Heart left ventricle (tissue), 16 donors: ENCODE results near the gene RAB11B. TPM values are rescaled to one million over a fixed set of nuclear protein-coding genes. Genes with fewer than 3 reads are reported as not detected.
"Not testable (repeated sequence)": the region's sequence is repeated elsewhere in the genome, so short reads cannot be mapped to it uniquely, and the experiment has no call there.

Experiments used
- ATAC-seq, 4 donors: fragments of 200-7000 bp; cut with Tn5 transposase; one replicate each; pipeline ENCODE4 v1.9.1; 2020 to 2022; ENCODE audit warnings: moderate library complexity in 4 of 4, mild to moderate bottlenecking in 3 of 4, moderate number of reproducible peaks in 1 of 4
- DNase-seq, 5 donors: peaks; one replicate each; pipeline ENCODE4 v3.0.0-alpha.2; 2020
- H3K27ac ChIP-seq, 12 donors: fragments of 200-600 bp; sonication (generic) in 4 of 12; one replicate each; pipeline versions ENCODE4 v1.5.0 to v1.8.0; 2016 to 2022; ENCODE audit warnings: mild to moderate bottlenecking in 2 of 12
- H3K27me3 ChIP-seq, 9 donors: fragments of 200-600 bp; sonication (generic) in 2 of 9; one replicate each; pipeline versions ENCODE4 v1.5.1 to v1.8.0; 2016 to 2022; ENCODE audit warnings: mild to moderate bottlenecking in 3 of 9
- H3K36me3 ChIP-seq, 9 donors: fragments of 200-600 bp; sonication (generic) in 2 of 9; one replicate each; pipeline versions ENCODE4 v1.5.0 to v1.8.0; 2018 to 2022; ENCODE audit warnings: mild to moderate bottlenecking in 2 of 9
- H3K4me1 ChIP-seq, 12 donors: fragments of 200-600 bp; sonication (generic) in 4 of 12; one replicate each; pipeline versions ENCODE4 v1.5.0 to v1.8.0; 2016 to 2022; ENCODE audit warnings: mild to moderate bottlenecking in 3 of 12
- H3K4me3 ChIP-seq, 12 donors: fragments of 200-600 bp; sonication (generic) in 4 of 12; one replicate each; pipeline versions ENCODE4 v1.5.0 to v1.8.0; 2017 to 2022; ENCODE audit warnings: mild to moderate bottlenecking in 9 of 12, moderate library complexity in 4 of 12
- H3K9me3 ChIP-seq, 12 donors: fragments of 200-600 bp; sonication (generic) in 4 of 12; one replicate each; pipeline versions ENCODE4 v1.5.0 to v1.8.0; 2016 to 2022; ENCODE audit warnings: mild to moderate bottlenecking in 1 of 12
- POLR2A ChIP-seq, 2 donors: fragments of 450-650 bp; IDR thresholded peaks; one replicate each; pipeline ENCODE4 v1.6.1; 2017; ENCODE audit warnings: antibody characterized with exemption in 2 of 2, mild to moderate bottlenecking in 2 of 2, moderate library complexity in 2 of 2
- WGBS, 4 donors: extraction: QIAGEN DNeasy Blood & Tissue Kit in 2 of 4; methylation state at CpG; one replicate each; pipeline versions ENCODE4 v1.1.5 to v1.1.7; 2013 to 2018; 5-methylcytosine and 5-hydroxymethylcytosine counted together
- intact Hi-C, 10 donors: fragments of 100-400 bp; cut with DNase I; formaldehyde crosslinking; loops; one replicate each; pipeline versions ENCODE4 v1.11.1 to v1.14.2; 2022
- polyA plus RNA-seq, 2 donors: library from polyadenylated mRNA; stranded (reverse); fragments of 200-250 nt; gene quantifications; one replicate each; pipeline ENCODE4 v1.2.3, GENCODE V29; 2013
- total RNA-seq, 9 donors: library from RNA; depleted of rRNA in 2 of 9; stranded (reverse); fragments of >200 nt in 2 of 9; fragmentation: NEBNext Ultra II Directional in 3 of 9; extraction: Animal tissue kit (Norgen Biotek cat#: 25700) in 3 of 9; gene quantifications; one replicate each; pipeline versions ENCODE4 v1.1.0 to v1.2.4, GENCODE V29; 2016 to 2023
- TF ChIP-seq, protein P1 (sequence below), 12 donors: fragments of 200-600 bp; sonication (generic) in 4 of 12; IDR thresholded peaks; one replicate each; pipeline versions ENCODE4 v1.5.0 to v1.8.0; 2018 to 2022; ENCODE audit warnings: antibody characterized with exemption in 12 of 12, mild to moderate bottlenecking in 5 of 12
- donor health status: ischemic (EF 13 %, LVEDD 7.1; RV severe dilation, severe dysfunction).
- donor health status: healthy with polysubstance abuse.
- donor health status: DM: no; HTN: yes; CAD: no.
- donor health status: DM: no; HTN: no; CAD: no.
- donor health status: ischemic (EF 25% LVEDD 6.9; RV normal size, moderate dysfunction).
- donor health status: ischemic (EF 25% LVEDD 5.7; RV mildly dilated, moderate dysfunction).
- donor health status: healthy.
- donor health status: DM: yes; HTN: yes; CAD: no.
- donor health status: ischemic (EF 35%, LVEDD 5.7; RV mildly dilated, moderate dysfunction).
- donor health status: nonischemic (EF 11% LVEDD 7.7; RV severe dilation, severe dysfunction).
- donor health status: DM: yes; HTN: yes; CAD: no.
- donor health status: PGD.
- donor health status: ischemic (EF 29% LVEDD 5.4; RV normal size, mild dysfunction).
- donor health status: nonischemic (EF 23%, LVEDD 6.1; RV moderate dilation, normal function).

The RAB11B gene
- total and polyA plus RNA-seq, 11 donors: 56.4 to 159 (median 140) TPM

DNA sequence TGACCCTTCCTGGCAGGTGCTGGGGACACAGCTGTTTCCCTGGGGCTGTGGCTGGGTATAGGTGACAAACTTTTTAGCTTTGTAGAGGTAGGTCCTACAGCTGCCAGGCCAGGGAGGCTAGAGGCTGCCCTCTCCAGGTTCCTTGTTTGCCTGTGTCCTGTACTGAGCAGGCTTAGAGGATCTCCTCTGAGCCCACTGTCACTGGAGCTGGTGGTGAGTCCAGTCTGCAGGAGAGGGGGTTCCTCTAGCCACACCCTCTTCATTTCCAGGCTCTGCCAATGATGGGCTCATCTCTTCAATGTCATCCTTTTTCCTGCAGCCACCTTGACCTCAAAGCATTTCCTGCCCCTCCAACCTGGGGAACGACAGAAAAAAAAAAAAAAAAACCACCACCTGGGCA lies 12.6 kb upstream of the RAB11B start:
- Histone ChIP-seq H3K4me1 (peaks cover 0 to 7% (median 0%) of the 10 kb centered on the region in 12 donors), H3K9me3 (peaks cover 0 to 8% (median 0%) of the 10 kb centered on the region in 12 donors), H3K4me3 (no peak overlapping the region), H3K27me3 (no peaks in the 10 kb centered on the region), H3K27ac (no peak overlapping the region), H3K36me3 (peaks cover 0 to 29% (median 10%) of the 10 kb centered on the region in 9 donors)
- 38 to 56% (median 48%) methylated on average over 1 of the region's 1 CpG for WGBS, 4 donors
- no peak for ATAC-seq
- intact Hi-C loops: no loop called here
- TF ChIP-seq POLR2A (IDR thresholded peaks at IDR 0.05): no peak
- DNase-seq: peak in 1 of 5 donors; percentile 11

DNA sequence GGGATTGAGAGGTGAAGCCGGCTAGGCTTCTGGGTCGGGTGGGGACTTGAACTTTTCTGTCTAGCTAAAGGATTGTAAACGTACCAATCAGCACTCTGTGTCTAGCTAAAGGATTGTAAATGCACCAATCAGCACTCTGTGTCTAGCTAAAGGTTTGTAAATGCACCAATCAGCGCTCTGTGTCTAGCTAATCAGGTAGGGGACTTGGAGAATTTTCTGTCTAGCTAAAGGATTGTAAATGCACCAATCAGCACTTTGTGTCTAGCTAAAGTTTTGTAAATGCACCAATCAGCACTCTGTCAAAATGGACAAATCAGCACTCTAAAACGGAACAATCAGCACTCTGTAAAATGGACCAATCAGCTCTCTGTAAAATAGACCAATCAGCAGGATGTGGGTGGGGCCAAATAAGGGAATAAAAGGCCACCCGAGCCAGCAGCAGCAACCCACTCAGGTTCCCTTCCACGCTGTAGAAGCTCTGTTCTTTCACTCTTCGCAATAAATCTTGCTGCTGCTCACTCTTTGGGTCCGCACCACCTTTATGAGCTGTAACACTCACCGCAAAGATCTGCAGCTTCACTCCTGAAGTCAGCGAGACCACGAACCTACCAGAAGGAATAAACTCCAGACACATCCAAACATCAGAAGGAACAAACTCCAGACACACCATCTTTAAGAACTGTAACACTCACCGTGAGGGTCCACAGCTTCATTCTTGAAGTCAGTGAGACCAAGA lies 10.8 kb upstream of the RAB11B start:
- ATAC-seq, H3K27me3 ChIP-seq, H3K4me3 ChIP-seq, H3K27ac ChIP-seq, H3K9me3 ChIP-seq, H3K4me1 ChIP-seq, intact Hi-C loops: not testable (repeated sequence)
- peak in 1 of 5 donors; percentile 0 for DNase-seq
- H3K36me3 ChIP-seq: peaks cover 0 to 16% (median 2%) of the 10 kb centered on the region in 9 donors
- WGBS, 4 donors: 95 to 97% (median 96%) methylated on average over 13 of the region's 13 CpGs

DNA sequence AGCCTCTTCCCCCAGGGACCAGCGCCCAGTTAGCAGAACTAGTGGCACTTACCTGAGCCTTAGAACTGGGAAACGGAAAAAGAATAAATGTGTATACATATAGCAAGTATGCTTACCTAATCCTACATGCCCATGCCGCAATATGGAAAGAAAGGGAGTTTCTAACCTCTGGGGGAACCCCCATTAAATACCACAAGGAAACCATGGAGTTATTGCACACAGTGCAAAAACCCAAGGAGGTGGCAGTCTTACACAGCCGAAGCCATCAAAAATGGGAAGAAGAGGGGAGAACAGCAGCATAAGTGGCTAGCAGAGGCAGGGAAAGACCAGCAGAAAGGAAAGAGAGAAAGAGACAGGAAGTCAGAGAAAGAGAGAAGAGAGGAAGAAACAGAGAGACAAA lies 5.6 kb upstream of the RAB11B start:
- H3K36me3 ChIP-seq, H3K4me3 ChIP-seq, H3K27me3 ChIP-seq, intact Hi-C loops, ATAC-seq, DNase-seq, H3K9me3 ChIP-seq: not testable (repeated sequence)
- peak overlapping the region in 1 of 12 donors; percentile 9 for H3K27ac ChIP-seq
- H3K4me1 ChIP-seq: peaks cover 0 to 21% (median 4%) of the 10 kb centered on the region in 12 donors
- 82 to 94% (median 91%) methylated on average over 4 of the region's 4 CpGs for WGBS, 4 donors

DNA sequence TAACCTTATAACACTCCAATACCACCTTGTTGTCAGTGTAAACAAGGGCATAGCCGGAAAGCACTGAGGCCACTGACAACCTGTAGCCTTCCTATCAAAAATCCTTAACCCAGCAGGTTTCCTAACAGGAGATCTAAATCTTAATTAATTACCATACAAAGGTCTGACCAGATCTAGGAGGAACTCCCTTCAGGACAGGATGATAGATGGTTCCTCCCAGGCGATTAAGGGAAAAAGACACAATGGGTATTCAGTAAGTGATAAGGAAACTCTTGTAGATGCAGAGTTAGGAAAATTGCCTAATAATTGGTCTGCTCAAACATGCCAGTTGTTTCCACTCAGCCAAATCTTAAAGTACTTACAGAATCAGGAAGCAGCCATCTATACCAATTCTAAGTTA lies 5.1 kb upstream of the RAB11B start:
- DNase-seq, H3K27me3 ChIP-seq, H3K36me3 ChIP-seq, H3K9me3 ChIP-seq, H3K4me3 ChIP-seq, ATAC-seq, intact Hi-C loops: not testable (repeated sequence)
- 55 to 81% (median 70%) methylated on average over 2 of the region's 2 CpGs for WGBS, 4 donors
- peaks cover 0 to 21% (median 5%) of the 10 kb centered on the region in 12 donors for H3K4me1 ChIP-seq
- H3K27ac ChIP-seq: peak overlapping the region in 1 of 12 donors; percentile 9

DNA sequence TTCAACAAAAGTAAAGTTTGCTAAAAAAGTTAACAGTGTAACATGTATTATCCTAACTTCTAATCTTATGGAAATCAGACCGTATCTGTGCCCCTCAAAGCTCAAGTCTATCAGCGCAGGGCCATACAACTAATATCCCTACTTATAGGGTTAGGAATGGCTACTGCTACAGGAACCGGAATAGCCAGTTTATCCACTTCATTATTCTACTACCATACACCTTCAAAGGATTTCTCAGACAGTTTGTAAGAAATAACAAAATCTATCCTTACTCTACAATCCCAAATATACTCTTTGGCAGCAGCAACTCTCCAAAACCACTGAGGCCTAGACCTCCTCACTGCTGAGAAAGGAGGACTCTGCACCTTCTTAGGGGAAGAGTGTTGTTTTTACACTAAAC lies 4.6 kb upstream of the RAB11B start:
- WGBS, 4 donors: 89 to 92% (median 90%) methylated on average over 3 of the region's 3 CpGs
- H3K4me3 ChIP-seq, DNase-seq, ATAC-seq, H3K27me3 ChIP-seq, H3K9me3 ChIP-seq, H3K27ac ChIP-seq, intact Hi-C loops, H3K36me3 ChIP-seq: not testable (repeated sequence)
- peaks cover 0 to 21% (median 5%) of the 10 kb centered on the region in 12 donors for H3K4me1 ChIP-seq

DNA sequence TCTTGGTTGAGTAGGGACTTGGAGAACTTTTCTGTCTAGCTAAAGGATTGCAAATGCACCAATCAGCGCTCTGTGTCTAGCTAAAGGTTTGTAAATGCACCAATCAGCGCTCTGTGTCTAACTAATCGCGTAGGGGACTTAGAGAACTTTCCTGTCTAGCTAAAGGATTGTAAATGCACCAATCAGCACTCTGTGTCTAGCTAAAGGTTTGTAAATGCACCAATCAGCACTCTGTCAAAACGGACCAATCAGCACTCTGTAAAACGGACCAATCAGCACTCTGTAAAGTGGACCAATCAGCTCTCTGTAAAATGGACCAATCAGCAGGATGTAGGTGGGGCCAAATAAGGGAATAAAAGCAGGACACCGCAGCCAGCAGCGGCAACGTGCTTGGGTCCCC lies 3.7 kb upstream of the RAB11B start:
- H3K4me3 ChIP-seq, DNase-seq, H3K27ac ChIP-seq, H3K36me3 ChIP-seq, H3K9me3 ChIP-seq, intact Hi-C loops, H3K27me3 ChIP-seq, ATAC-seq: not testable (repeated sequence)
- peaks cover 0 to 27% (median 11%) of the 10 kb centered on the region in 12 donors for H3K4me1 ChIP-seq
- 80 to 95% (median 89%) methylated on average over 9 of the region's 9 CpGs for WGBS, 4 donors

DNA sequence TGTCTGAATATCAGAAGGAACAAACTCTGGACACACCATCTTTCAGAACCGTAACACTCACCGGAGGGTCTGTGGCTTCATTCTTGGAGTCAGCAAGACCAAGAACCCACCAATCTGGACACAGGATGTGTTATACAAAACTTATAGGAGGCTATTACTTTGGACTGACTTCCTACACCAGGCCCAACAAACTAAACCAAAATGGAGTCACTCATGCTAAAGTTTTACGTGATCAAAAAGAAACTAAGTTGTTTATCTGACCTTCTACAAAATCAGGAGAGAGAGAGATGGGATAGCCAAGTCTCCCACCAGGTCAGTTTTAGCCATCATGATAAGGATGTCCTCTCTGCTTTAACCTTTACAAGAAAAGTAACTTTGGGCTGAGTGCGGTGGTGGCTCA lies 3.2 kb upstream of the RAB11B start:
- 72 to 100% (median 87%) methylated on average over 4 of the region's 4 CpGs for WGBS, 4 donors
- intact Hi-C loops: no loop called here
- ATAC-seq: no peak
- H3K9me3 ChIP-seq: no peaks in the 10 kb centered on the region
- TF ChIP-seq POLR2A (IDR thresholded peaks at IDR 0.05): no peak
- TF ChIP-seq, protein P1, sequence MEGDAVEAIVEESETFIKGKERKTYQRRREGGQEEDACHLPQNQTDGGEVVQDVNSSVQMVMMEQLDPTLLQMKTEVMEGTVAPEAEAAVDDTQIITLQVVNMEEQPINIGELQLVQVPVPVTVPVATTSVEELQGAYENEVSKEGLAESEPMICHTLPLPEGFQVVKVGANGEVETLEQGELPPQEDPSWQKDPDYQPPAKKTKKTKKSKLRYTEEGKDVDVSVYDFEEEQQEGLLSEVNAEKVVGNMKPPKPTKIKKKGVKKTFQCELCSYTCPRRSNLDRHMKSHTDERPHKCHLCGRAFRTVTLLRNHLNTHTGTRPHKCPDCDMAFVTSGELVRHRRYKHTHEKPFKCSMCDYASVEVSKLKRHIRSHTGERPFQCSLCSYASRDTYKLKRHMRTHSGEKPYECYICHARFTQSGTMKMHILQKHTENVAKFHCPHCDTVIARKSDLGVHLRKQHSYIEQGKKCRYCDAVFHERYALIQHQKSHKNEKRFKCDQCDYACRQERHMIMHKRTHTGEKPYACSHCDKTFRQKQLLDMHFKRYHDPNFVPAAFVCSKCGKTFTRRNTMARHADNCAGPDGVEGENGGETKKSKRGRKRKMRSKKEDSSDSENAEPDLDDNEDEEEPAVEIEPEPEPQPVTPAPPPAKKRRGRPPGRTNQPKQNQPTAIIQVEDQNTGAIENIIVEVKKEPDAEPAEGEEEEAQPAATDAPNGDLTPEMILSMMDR (IDR thresholded peaks at IDR 0.05): no peak
- H3K27ac ChIP-seq: no peak overlapping the region
- no peak for DNase-seq
- peaks cover 0 to 33% (median 17%) of the 10 kb centered on the region in 12 donors for H3K4me1 ChIP-seq
- H3K36me3 ChIP-seq: peaks cover 0 to 3% (median 0%) of the 10 kb centered on the region in 9 donors
- H3K27me3 ChIP-seq: no peaks in the 10 kb centered on the region
- H3K4me3 ChIP-seq: no peak overlapping the region
